Measurements from ENCODE around the gene IER3. TPM values are rescaled to one million over a fixed set of nuclear protein-coding genes. Genes with fewer than 3 reads are reported as not detected.
"Not testable (repeated sequence)": the region's sequence is repeated elsewhere in the genome, so short reads cannot be mapped to it uniquely, and the experiment has no call there.

The IER3 gene
- total and polyA plus RNA-seq, 2 of the 13 experiments (the other 11 are each of a cell fraction or from before 2014, with no cell fraction given): 51.1 to 131 TPM

DNA sequence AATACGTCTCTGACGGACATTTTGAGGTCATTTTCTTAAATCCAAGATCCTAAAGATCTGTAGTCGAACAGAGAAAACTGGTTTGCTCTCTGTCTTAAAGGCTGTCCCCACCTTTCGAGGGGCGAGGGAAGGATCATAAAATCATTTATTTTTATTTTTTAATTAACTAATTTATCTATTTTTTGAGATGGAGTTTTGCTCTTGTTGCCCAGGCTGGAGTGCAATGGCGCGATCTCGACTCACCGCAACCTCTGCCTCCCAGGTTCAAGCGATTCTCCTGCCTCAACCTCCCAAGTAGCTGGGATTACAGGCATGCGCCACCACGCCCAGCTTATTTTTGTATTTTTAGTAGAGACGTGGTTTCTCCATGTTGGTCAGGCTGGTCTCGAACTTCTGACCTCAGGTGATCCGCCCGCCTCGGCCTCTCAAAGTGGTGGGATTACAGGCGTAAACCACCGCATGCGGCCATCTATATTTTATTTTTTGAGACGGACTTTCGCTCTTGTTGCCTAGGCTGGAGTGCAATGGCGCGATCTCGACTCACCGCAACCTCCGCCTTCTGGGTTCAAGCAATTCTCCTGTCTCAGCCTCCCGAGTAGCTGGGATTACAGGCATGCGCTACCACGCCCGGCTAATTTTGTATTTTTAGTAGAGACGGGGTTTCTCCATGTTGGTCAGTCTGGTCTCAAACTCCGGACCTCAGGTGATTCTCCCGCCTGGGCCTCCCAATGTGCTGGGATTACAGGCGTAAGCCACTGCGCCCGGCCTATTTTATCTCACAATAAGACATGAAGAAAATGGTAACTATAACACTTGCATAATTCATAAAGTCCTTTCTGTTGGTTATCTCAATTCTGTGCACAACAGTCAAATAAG, 26.3 kb downstream of the IER3 start:
- intact Hi-C loops (cut with micrococcal nuclease; ENCODE audit: unreplicated experiment): loop anchor here (1.0 to 2.0 kb wide), 2 partner anchors 39 to 161 kb away; partner anchors contain the start of genes GNL1 and PRR3
- 0 out of 2 replicates have a peak, but pooled peaks have one; percentile 27 for TF ChIP-seq ZBTB20 (CRISPR knock-in tag; IDR thresholded peaks at IDR 0.05; ENCODE audit: borderline replicate concordance, low read depth)
- TF ChIP-seq, protein P1, sequence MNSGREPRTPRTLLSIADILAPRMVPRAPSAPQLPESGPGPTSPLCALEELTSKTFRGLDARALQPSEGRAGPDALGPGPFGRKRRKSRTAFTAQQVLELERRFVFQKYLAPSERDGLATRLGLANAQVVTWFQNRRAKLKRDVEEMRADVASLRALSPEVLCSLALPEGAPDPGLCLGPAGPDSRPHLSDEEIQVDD (CRISPR knock-in tag; IDR thresholded peaks at IDR 0.05; ENCODE audit: borderline replicate concordance): peak; percentile 51; the same call in 1 of the 2 replicates
- TF ChIP-seq, protein P2, sequence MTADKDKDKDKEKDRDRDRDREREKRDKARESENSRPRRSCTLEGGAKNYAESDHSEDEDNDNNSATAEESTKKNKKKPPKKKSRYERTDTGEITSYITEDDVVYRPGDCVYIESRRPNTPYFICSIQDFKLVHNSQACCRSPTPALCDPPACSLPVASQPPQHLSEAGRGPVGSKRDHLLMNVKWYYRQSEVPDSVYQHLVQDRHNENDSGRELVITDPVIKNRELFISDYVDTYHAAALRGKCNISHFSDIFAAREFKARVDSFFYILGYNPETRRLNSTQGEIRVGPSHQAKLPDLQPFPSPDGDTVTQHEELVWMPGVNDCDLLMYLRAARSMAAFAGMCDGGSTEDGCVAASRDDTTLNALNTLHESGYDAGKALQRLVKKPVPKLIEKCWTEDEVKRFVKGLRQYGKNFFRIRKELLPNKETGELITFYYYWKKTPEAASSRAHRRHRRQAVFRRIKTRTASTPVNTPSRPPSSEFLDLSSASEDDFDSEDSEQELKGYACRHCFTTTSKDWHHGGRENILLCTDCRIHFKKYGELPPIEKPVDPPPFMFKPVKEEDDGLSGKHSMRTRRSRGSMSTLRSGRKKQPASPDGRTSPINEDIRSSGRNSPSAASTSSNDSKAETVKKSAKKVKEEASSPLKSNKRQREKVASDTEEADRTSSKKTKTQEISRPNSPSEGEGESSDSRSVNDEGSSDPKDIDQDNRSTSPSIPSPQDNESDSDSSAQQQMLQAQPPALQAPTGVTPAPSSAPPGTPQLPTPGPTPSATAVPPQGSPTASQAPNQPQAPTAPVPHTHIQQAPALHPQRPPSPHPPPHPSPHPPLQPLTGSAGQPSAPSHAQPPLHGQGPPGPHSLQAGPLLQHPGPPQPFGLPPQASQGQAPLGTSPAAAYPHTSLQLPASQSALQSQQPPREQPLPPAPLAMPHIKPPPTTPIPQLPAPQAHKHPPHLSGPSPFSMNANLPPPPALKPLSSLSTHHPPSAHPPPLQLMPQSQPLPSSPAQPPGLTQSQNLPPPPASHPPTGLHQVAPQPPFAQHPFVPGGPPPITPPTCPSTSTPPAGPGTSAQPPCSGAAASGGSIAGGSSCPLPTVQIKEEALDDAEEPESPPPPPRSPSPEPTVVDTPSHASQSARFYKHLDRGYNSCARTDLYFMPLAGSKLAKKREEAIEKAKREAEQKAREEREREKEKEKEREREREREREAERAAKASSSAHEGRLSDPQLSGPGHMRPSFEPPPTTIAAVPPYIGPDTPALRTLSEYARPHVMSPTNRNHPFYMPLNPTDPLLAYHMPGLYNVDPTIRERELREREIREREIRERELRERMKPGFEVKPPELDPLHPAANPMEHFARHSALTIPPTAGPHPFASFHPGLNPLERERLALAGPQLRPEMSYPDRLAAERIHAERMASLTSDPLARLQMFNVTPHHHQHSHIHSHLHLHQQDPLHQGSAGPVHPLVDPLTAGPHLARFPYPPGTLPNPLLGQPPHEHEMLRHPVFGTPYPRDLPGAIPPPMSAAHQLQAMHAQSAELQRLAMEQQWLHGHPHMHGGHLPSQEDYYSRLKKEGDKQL (CRISPR knock-in tag; IDR thresholded peaks at IDR 0.05; ENCODE audit: low read depth): peak; percentile 7; the same call in 1 of the 2 replicates
- peak; percentile 8 for TF ChIP-seq ZSCAN9 (CRISPR knock-in tag; IDR thresholded peaks at IDR 0.05; ENCODE audit: borderline replicate concordance)
- TF ChIP-seq ZNF446 (CRISPR knock-in tag; IDR thresholded peaks at IDR 0.05): peak; percentile 78; the same call in 1 of the 2 replicates
- 0 out of 2 replicates have a peak, but pooled peaks have one; percentile 37 for TF ChIP-seq ZNF891 (CRISPR knock-in tag; IDR thresholded peaks at IDR 0.05)
- TF ChIP-seq, protein P3, sequence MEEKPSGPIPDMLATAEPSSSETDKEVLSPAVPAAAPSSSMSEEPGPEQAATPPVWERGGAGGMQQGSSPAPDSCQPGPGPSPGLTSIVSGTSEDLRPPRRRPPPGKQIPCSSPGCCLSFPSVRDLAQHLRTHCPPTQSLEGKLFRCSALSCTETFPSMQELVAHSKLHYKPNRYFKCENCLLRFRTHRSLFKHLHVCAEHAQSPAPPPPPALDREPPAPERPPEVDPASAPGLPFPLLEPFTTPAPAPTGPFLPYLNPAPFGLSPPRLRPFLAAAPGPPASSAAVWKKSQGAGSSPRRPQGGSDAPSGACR (CRISPR knock-in tag; IDR thresholded peaks at IDR 0.05): 0 out of 2 replicates have a peak, but pooled peaks have one; percentile 19
- TF ChIP-seq, protein P4, sequence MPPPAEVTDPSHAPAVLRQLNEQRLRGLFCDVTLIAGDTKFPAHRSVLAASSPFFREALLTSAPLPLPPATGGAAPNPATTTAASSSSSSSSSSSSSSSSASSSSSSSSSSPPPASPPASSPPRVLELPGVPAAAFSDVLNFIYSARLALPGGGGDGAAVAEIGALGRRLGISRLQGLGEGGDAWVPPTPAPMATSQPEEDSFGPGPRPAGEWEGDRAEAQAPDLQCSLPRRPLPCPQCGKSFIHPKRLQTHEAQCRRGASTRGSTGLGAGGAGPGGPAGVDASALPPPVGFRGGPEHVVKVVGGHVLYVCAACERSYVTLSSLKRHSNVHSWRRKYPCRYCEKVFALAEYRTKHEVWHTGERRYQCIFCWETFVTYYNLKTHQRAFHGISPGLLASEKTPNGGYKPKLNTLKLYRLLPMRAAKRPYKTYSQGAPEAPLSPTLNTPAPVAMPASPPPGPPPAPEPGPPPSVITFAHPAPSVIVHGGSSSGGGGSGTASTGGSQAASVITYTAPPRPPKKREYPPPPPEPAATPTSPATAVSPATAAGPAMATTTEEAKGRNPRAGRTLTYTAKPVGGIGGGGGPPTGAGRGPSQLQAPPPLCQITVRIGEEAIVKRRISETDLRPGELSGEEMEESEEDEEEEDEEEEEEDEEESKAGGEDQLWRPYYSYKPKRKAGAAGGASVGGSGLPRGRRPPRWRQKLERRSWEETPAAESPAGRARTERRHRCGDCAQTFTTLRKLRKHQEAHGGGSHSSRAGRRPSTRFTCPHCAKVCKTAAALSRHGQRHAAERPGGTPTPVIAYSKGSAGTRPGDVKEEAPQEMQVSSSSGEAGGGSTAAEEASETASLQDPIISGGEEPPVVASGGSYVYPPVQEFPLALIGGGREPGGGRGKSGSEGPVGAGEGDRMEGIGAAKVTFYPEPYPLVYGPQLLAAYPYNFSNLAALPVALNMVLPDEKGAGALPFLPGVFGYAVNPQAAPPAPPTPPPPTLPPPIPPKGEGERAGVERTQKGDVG (CRISPR knock-in tag; IDR thresholded peaks at IDR 0.05; ENCODE audit: borderline replicate concordance): peak; percentile 43; the same call in 1 of the 2 replicates
- TF ChIP-seq GTF3A (CRISPR knock-in tag; conservative IDR thresholded peaks at IDR 0.05): 0 out of 2 replicates have a peak, but pooled peaks have one; percentile 2
- 0 out of 2 replicates have a peak, but pooled peaks have one; percentile 39 for TF ChIP-seq ZNF572 (CRISPR knock-in tag; IDR thresholded peaks at IDR 0.05)
- 0 out of 2 replicates have a peak, but pooled peaks have one; percentile 13 for TF ChIP-seq ZNF567 (CRISPR knock-in tag; IDR thresholded peaks at IDR 0.05; ENCODE audit: borderline replicate concordance)

More for the DNA sequence above, 26.3 kb downstream of the IER3 start:
- ATAC-seq; FAIRE-seq; H3K9me3 ChIP-seq (ENCODE audit: low read length); H3K27me3 ChIP-seq (ENCODE audit: control insufficient read depth in 1 of 2, insufficient read depth in 2 of 2, low read length in 2 of 2); DNase-seq (ENCODE audit: low spot score); in situ Hi-C loops (cut with HindIII; ENCODE audit: extremely low pct_ligation_motif_present, low pct_unique_long_range_greater_than_20kb); H2AFZ ChIP-seq (ENCODE audit: low read length); CTCF ChIA-PET (ENCODE audit: low intra/inter-chr PET ratio, low total read pairs): not testable (repeated sequence)
- POLR2A ChIA-PET: interaction anchor here (0.7 to 2.9 kb wide), 29 partner anchors 8 to 196 kb away, joined by 3 to 50 read pairs (median 7); partner anchors contain the start of genes DDR1, DHX16, FLOT1 and IER3
- Histone ChIP-seq H3K4me2 (ENCODE audit: low read depth, low read length) (peak overlapping the region; percentile 96), H3K79me2 (ENCODE audit: insufficient read depth, low read length) (peaks cover 37% of the 10 kb centered on the region), H3K36me3 (replicated peaks in 1 of 2; ENCODE audit: control insufficient read depth in 1 of 2, insufficient read depth in 2 of 2, low read length in 2 of 2) (peaks cover 8 to 20% of the 10 kb centered on the region in 2 experiments), H3K4me1 (ENCODE audit: insufficient read depth, low read length) (peaks cover 45% of the 10 kb centered on the region), H3K9ac (ENCODE audit: insufficient read depth, low read depth, low read length) (peak overlapping the region; percentile 89), H4K20me1 (ENCODE audit: insufficient read depth, low read length) (peaks cover 17% of the 10 kb centered on the region), H3K27ac (ENCODE audit: extremely low read length, insufficient read depth, low read length) (peak overlapping the region; percentile 94), H3K4me3 (replicated peaks in 1 of 3; ENCODE audit: insufficient read depth in 1 of 3, low read depth in 2 of 3, low read length in 3 of 3) (peak overlapping the region; percentile 68 to 84 (median 76))
- TSS peak; percentile 39 for BruUV-seq (replicated peaks)
- 81% methylated on average over 37 of the region's 37 CpGs for WGBS (ENCODE audit: low lambda C conversion rate)
